ENCODE data around the gene PTGER3. TPM values are rescaled to one million over a fixed set of nuclear protein-coding genes. Genes with fewer than 3 reads are reported as not detected.
A peak's percentile ranks its signal among the peaks of the same experiment; 100 is the strongest.

Gene PTGER3
- total and polyA plus RNA-seq, 2 donors (not counting 1 experiment from before 2014, with no cell fraction given), result 0.89 to 1.5 TPM

GRCh38 chr1:71053146-71053545, 5.5 kb upstream of the PTGER3 start:
- no peak for DNase-seq (ENCODE audit: low read depth in 2 of 2)
- Histone ChIP-seq H3K27ac (ENCODE audit: insufficient read depth, low read length) (no peak overlapping the region), H3K4me1 (ENCODE audit: control insufficient read depth, extremely low read depth, insufficient read depth, low read length) (no peaks in the 10 kb centered on the region), H3K9me3 (ENCODE audit: control insufficient read depth, insufficient read depth, low read depth, low read length) (no peaks in the 10 kb centered on the region), H3K9ac (ENCODE audit: insufficient read depth, low read length) (no peak overlapping the region), H3K4me3 (replicated peaks in 1 of 4; ENCODE audit: control extremely low read depth in 1 of 4, insufficient read depth in 1 of 4, low read depth in 3 of 4, low read length in 4 of 4) (no peak overlapping the region), H4K20me1 (ENCODE audit: control insufficient read depth, extremely low read depth, insufficient read depth, low read length) (no peaks in the 10 kb centered on the region), H3K4me2 (ENCODE audit: extremely low read depth, insufficient read depth, low read length) (no peak overlapping the region), H3K27me3 (ENCODE audit: control insufficient read depth, insufficient read depth, low read length) (peaks cover 3% of the 10 kb centered on the region), H3K36me3 (ENCODE audit: control insufficient read depth, insufficient read depth, low read length) (no peaks in the 10 kb centered on the region), H3K79me2 (ENCODE audit: control insufficient read depth, insufficient read depth, low read length) (no peaks in the 10 kb centered on the region), H2AFZ (ENCODE audit: low read length) (no peak overlapping the region)
- no peak for TF ChIP-seq EZH2 (IDR thresholded peaks at IDR 0.05; ENCODE audit: low read length, missing control alignments)
- no peak for TF ChIP-seq CTCF (conservative IDR thresholded peaks at IDR 0.05 in 1 of 2, IDR thresholded peaks at IDR 0.05 in 1 of 2; ENCODE audit: low read depth in 1 of 2, low read length in 2 of 2)

GRCh38 chr1:71049951-71050598, 2.5 kb upstream of the PTGER3 start:
- Histone ChIP-seq H3K4me1 (ENCODE audit: control insufficient read depth, extremely low read depth, insufficient read depth, low read length) (no peaks in the 10 kb centered on the region), H4K20me1 (ENCODE audit: control insufficient read depth, extremely low read depth, insufficient read depth, low read length) (no peaks in the 10 kb centered on the region)

More at GRCh38 chr1:71049951-71050598, 2.5 kb upstream of the PTGER3 start:
- Histone ChIP-seq H3K9ac (ENCODE audit: insufficient read depth, low read length) (no peak overlapping the region), H2AFZ (ENCODE audit: low read length) (no peak overlapping the region), H3K79me2 (ENCODE audit: control insufficient read depth, insufficient read depth, low read length) (no peaks in the 10 kb centered on the region), H3K27ac (ENCODE audit: insufficient read depth, low read length) (no peak overlapping the region), H3K4me2 (ENCODE audit: extremely low read depth, insufficient read depth, low read length) (no peak overlapping the region), H3K4me3 (replicated peaks in 1 of 4; ENCODE audit: control extremely low read depth in 1 of 4, insufficient read depth in 1 of 4, low read depth in 3 of 4, low read length in 4 of 4) (no peak overlapping the region), H3K36me3 (ENCODE audit: control insufficient read depth, insufficient read depth, low read length) (no peaks in the 10 kb centered on the region), H3K27me3 (ENCODE audit: control insufficient read depth, insufficient read depth, low read length) (peaks cover 21% of the 10 kb centered on the region), H3K9me3 (ENCODE audit: control insufficient read depth, insufficient read depth, low read depth, low read length) (no peaks in the 10 kb centered on the region)
- TF ChIP-seq CTCF (conservative IDR thresholded peaks at IDR 0.05 in 1 of 2, IDR thresholded peaks at IDR 0.05 in 1 of 2; ENCODE audit: low read depth in 1 of 2, low read length in 2 of 2) (peak; percentile 72 to 77), EZH2 (IDR thresholded peaks at IDR 0.05; ENCODE audit: low read length, missing control alignments) (no peak)
- DNase-seq (ENCODE audit: low read depth in 2 of 2), result peak; percentile 57 to 77
